Endothelial cell of umbilical vein (primary cell): Measurements from ENCODE around the gene FAM13C.

Source experiments
- EZH2 ChIP-seq: IDR thresholded peaks from 2 replicates; pipeline ENCODE4 v1.6.1; 2012; ENCODE audit warnings: borderline replicate concordance, low read depth, mild to moderate bottlenecking, moderate library complexity, low read length, inconsistent platforms; ENCODE audit not compliant: severe bottlenecking
- FOS ChIP-seq: IDR thresholded peaks from 2 replicates; pipeline ENCODE4 v1.6.1; 2011; ENCODE audit warnings: mild to moderate bottlenecking, low read length, moderate library complexity, borderline replicate concordance; ENCODE audit not compliant: insufficient read depth
- GATA2 ChIP-seq: IDR thresholded peaks from 2 replicates; pipeline ENCODE4 v1.7.0; 2011; ENCODE audit warnings: low read depth, mild to moderate bottlenecking, moderate library complexity, mixed read lengths, low read length; ENCODE audit not compliant: insufficient read length, insufficient read depth
- MYC ChIP-seq: IDR thresholded peaks from one replicate; pipeline ENCODE4 v1.6.1; 2011; ENCODE audit warnings: mild to moderate bottlenecking, low read depth, low read length
- POLR2A ChIP-seq: IDR thresholded peaks from 2 replicates; pipeline ENCODE4 v1.6.1; 2012; ENCODE audit warnings: low read depth, mild to moderate bottlenecking, control low read depth, low read length
- POLR2AphosphoS5 ChIP-seq: IDR thresholded peaks from 2 replicates; pipeline ENCODE4 v1.6.1; 2012; ENCODE audit warnings: low read depth, mild to moderate bottlenecking, control low read depth, low read length, moderate library complexity; ENCODE audit not compliant: insufficient read depth
- TF ChIP-seq, protein P1 (sequence below): IDR thresholded peaks from 2 replicates; pipeline ENCODE4 v1.6.1; 2011; ENCODE audit not compliant: insufficient read depth, insufficient read length
- TF ChIP-seq, protein P2 (sequence below), 2 donors: IDR thresholded peaks; 1 replicate in 1 of 2; 2 replicates in 1 of 2; pipeline ENCODE4 v1.5.1; 2011; ENCODE audit warnings: low read length in 2 of 2, mild to moderate bottlenecking in 2 of 2, moderate library complexity in 2 of 2, control low read depth in 1 of 2, inconsistent platforms in 1 of 2, low read depth in 1 of 2; ENCODE audit not compliant: insufficient read depth in 1 of 2; ENCODE audit errors: extremely low read depth in 1 of 2

DNA sequence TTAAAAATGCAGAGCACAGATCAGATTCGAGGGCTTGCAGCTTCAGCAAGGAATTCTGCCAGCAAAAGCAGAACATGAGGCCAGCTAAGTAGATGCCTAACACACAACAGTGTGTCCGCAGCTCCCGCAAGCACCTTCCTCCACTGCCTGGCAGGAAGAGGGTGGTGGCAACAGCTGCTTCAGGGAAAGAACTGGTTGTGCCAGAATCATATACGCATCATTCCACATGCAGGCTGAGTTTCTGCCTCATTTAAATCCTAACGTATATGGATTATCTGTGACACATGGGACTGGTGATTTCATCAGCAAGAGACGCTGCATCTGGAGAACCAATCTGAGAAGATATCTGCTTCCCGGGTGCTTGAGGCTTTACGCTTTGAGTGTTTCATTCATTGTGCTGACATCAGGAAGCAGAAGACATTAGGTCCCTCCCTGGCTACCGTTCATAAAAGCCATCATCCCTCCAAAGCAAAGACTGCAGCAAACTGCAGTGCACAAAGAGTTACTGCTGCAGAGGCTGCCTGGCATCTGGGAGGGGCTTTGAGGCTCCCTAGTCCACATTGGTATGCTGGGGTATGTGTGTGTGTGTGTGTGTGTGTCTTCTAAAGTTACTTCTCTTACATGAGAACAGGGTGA, 78.8 kb downstream of the FAM13C start:
- TF ChIP-seq POLR2AphosphoS5 (no peak), MYC (no peak), POLR2A (no peak), EZH2 (no peak), FOS (no peak), GATA2 (no peak)
- TF ChIP-seq, protein P1, sequence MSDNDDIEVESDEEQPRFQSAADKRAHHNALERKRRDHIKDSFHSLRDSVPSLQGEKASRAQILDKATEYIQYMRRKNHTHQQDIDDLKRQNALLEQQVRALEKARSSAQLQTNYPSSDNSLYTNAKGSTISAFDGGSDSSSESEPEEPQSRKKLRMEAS = no peak
- TF ChIP-seq, protein P2, sequence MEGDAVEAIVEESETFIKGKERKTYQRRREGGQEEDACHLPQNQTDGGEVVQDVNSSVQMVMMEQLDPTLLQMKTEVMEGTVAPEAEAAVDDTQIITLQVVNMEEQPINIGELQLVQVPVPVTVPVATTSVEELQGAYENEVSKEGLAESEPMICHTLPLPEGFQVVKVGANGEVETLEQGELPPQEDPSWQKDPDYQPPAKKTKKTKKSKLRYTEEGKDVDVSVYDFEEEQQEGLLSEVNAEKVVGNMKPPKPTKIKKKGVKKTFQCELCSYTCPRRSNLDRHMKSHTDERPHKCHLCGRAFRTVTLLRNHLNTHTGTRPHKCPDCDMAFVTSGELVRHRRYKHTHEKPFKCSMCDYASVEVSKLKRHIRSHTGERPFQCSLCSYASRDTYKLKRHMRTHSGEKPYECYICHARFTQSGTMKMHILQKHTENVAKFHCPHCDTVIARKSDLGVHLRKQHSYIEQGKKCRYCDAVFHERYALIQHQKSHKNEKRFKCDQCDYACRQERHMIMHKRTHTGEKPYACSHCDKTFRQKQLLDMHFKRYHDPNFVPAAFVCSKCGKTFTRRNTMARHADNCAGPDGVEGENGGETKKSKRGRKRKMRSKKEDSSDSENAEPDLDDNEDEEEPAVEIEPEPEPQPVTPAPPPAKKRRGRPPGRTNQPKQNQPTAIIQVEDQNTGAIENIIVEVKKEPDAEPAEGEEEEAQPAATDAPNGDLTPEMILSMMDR (IDR thresholded peaks at IDR 0.05; ENCODE audit: extremely low read depth in 1 of 2, insufficient read depth in 1 of 2, low read depth in 1 of 2, low read length in 2 of 2) = no peak
